Muscle layer of colon (tissue), 2 donors: ENCODE data around the gene TP53I11.

Source experiments
- H3K27ac ChIP-seq: one replicate; pipeline ENCODE4 v1.7.0; 2013; ENCODE audit warnings: low read depth, mild to moderate bottlenecking, low read length, moderate library complexity
- H3K27me3 ChIP-seq, 2 donors: one replicate each; pipeline ENCODE4 v1.7.0; 2013; ENCODE audit warnings: low read length in 2 of 2, mild to moderate bottlenecking in 2 of 2; ENCODE audit not compliant: insufficient read depth in 2 of 2, control insufficient read depth in 1 of 2
- H3K36me3 ChIP-seq: one replicate; pipeline ENCODE4 v1.7.0; 2013; ENCODE audit warnings: mild to moderate bottlenecking, low read length; ENCODE audit not compliant: insufficient read depth
- H3K4me1 ChIP-seq: one replicate; pipeline ENCODE4 v1.7.0; 2013; ENCODE audit warnings: mild to moderate bottlenecking, low read length; ENCODE audit not compliant: insufficient read depth
- H3K4me3 ChIP-seq, 2 donors: one replicate each; pipeline ENCODE4 v1.7.0; 2013; ENCODE audit warnings: low read length in 2 of 2, low read depth in 1 of 2, mild to moderate bottlenecking in 1 of 2, moderate library complexity in 1 of 2
- H3K9ac ChIP-seq: one replicate; pipeline ENCODE4 v1.7.0; 2013; ENCODE audit warnings: low read length
- H3K9me3 ChIP-seq: one replicate; pipeline ENCODE4 v1.7.0; 2013; ENCODE audit warnings: mild to moderate bottlenecking, low read length
- donor health status: abdominal sarcoma.
- donor health status: Adenocarcinoma of cecum.

TP53I11 gene

DNA sequence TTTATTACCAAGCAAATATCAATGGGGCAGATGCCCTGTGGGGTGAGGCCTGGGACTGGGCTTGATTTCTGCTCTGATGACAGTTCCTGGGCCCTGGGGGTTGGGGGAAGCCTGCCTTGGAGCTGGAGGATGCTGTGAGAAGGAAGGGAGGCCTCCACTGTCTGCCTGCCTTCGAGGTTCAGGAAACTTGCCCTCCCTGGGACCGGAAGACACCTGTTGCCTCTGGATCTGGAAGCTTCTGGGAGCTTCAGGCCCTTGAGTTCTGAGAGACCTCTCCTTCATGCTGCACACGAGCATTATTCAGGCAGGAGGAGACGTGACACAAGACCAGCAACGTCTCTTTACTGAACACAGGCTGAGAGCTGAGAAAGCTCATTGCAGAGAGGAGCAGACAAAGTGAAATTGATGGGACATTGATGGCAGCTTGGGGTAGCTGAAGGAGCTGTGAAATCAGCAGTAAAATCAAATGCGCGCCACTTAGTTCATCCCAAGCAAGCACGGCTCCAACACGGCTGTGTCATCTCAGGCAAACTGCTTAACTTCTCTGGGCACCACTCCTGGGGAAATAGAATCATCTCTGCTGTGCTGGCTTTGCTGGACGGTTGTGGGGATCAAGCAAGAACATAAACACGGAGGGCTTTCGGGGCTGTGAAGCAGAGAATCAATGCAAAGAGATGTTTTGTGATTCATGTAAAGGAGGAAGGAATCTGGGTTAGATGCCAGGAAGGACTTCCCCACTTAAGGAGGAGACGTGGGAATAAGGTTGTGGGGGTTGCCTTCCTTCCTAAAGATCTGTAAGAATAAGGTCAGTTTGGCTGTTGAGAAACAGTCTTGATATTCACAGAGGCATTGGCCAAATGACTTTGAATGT, 64.5 kb downstream of the TP53I11 start:
- Histone ChIP-seq H3K4me1 (peaks cover 25% of the 10 kb centered on the region), H3K27ac (peak overlapping the region; percentile 29), H3K9ac (peak overlapping the region; percentile 35), H3K4me3 (no peak overlapping the region), H3K27me3 (no peaks in the 10 kb centered on the region), H3K36me3 (no peaks in the 10 kb centered on the region), H3K9me3 (no peaks in the 10 kb centered on the region)

GRCh38 chr11:44885065-44885810, 65.4 kb downstream of the TP53I11 start:
- H3K9me3 ChIP-seq = no peaks in the 10 kb centered on the region
- H3K27ac ChIP-seq = no peak overlapping the region
- no peak overlapping the region for H3K4me3 ChIP-seq
- no peaks in the 10 kb centered on the region for H3K36me3 ChIP-seq
- peaks cover 25% of the 10 kb centered on the region for H3K4me1 ChIP-seq
- H3K9ac ChIP-seq = no peak overlapping the region
- no peaks in the 10 kb centered on the region for H3K27me3 ChIP-seq

GRCh38 chr11:44884056-44884455, 66.6 kb downstream of the TP53I11 start:
- no peak overlapping the region for H3K4me3 ChIP-seq
- H3K9me3 ChIP-seq = no peaks in the 10 kb centered on the region
- H3K9ac ChIP-seq = no peak overlapping the region
- no peaks in the 10 kb centered on the region for H3K36me3 ChIP-seq
- H3K27ac ChIP-seq = no peak overlapping the region
- no peaks in the 10 kb centered on the region for H3K27me3 ChIP-seq
- H3K4me1 ChIP-seq = peaks cover 25% of the 10 kb centered on the region

DNA sequence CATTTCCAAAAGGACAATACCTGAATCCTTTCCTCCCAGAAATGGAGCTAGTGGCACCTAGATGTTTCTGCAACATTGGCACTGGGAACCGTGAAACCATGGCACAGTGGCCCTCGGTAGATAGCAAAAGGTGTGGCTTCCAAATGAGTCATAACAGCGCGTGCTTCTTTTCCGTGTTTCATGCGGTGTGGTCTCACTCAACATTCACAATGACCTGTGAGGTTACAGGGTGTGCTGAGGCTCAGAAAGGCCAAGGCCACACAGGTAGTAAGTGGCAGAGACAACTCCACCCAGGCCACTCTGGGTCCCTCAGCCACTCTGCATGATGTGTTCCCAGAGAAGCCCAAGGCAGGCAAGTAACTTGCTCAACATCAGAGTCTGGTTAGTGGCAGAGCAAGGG, 67.4 kb downstream of the TP53I11 start:
- Histone ChIP-seq H3K27me3 (no peaks in the 10 kb centered on the region), H3K4me3 (no peak overlapping the region), H3K36me3 (no peaks in the 10 kb centered on the region), H3K27ac (no peak overlapping the region), H3K4me1 (peaks cover 25% of the 10 kb centered on the region), H3K9me3 (no peaks in the 10 kb centered on the region), H3K9ac (no peak overlapping the region)
